ENCODE data around the gene NDUFS7. TPM values are rescaled to one million over a fixed set of nuclear protein-coding genes. Genes with fewer than 3 reads are reported as not detected.

The NDUFS7 gene
- total RNA-seq, 1 donor from 2014 or later: 120 TPM

DNA sequence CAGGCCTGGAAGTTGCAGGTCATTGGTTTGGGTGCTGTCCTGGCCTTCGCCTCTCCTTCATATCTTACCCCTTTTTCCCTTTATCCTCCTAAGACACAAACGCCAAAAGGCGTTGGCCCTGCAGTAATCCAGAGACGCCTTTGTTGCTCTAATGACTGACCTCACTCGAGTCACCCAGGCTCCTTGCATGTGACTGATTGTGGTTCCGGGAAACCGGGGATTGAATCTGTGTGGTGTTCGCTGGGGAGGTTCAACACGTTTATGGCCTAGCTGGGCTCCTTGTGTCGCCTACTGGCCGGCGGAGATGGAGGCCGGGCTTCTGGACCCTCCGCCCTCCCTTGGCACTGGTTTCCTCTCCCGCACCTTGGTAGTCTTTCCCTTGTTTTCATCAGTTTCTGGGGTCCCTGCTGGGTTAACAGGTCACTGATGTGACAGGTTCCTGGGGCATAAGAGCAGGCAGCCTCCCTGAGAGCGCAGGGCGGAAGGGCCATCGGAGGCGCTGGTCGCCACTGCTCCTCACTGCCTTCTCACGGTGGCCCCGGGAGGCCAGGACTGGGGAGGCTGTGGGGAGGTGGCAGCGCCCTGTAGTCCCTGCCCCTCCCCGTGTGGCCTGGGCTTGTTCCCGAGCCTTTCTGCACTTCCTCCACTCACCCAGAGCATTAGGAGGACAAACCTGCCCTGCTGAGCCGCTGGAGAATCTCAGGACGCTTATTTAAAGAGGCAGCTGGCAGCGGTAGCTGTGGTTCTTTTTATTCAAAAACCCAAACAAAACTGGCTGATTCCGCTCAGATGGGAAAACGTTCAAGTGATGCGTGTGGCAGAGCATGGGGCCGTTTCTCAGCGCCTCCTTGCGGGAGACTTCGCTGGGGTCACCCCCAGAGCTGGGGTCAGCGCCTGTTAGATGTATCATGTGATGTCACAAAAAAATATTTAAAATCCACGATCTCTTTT, 18.1 kb upstream of the NDUFS7 start:
- ATAC-seq: no peak

DNA sequence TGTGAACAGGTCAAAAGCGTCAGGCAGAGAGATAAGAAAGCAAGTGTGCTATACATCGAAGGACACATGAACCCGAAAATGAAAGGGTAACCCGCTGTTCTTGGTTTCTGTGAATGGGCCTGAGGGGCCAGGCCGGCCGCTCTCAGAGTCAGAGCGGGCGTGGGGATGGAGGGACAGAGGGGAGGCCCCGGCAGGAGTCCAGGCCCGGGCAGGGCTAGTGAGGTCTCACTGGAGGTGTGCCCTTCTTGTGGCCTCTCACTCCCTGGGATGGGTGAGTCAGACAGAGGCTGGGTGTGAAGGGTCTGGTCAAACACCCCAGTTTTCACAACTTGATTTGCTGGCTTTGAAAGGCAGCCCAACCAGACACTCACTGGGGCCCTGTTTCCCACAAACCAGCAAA, 17.4 kb upstream of the NDUFS7 start:
- ATAC-seq: no peak

DNA sequence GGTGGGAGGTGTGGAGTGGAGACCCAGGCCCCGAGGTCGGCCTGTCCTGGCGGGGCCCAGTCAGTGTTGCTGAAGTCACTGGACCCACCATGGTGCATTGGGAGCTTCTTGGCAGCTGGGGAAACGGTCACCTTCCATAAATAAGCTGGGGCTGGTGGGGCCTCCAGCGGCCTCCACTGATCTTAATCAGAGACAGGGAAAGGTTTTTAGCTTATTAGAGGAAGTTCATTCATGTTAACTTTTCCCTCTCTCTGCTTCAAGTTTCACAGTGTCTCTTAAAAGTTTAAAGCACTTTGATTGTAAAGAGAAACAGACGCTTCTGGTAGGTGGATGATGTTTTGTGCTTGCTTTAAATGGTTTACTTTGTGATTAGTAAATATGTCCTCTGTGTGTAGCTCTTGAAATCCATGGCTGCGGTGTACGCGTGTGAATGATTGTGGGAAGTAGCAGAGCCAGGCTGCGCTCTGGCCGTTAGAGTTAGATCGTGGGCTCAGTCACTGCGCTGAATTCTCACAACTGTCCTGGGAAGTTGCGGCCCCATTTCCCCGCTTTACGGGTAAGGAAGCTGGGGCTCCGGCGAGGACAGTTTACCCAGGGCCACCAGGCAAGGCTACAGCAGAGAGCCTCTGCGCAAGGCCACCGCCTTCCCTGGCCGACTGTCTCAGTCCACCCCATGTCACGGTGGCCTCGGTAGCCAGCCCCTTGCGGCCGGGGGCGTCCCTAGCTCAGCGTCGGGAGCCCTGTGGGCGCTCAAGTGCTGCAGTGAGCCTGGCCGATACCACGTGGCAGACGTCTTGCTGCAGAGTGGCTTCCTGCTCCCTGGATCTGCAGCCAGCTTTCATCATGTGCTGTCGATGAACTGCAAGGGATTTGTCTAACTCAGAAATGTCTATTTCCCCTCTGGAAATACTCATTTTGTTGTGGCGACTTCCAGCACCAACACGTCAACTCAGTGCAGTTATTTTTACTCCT, 16.5 kb upstream of the NDUFS7 start:
- no peak for ATAC-seq

DNA sequence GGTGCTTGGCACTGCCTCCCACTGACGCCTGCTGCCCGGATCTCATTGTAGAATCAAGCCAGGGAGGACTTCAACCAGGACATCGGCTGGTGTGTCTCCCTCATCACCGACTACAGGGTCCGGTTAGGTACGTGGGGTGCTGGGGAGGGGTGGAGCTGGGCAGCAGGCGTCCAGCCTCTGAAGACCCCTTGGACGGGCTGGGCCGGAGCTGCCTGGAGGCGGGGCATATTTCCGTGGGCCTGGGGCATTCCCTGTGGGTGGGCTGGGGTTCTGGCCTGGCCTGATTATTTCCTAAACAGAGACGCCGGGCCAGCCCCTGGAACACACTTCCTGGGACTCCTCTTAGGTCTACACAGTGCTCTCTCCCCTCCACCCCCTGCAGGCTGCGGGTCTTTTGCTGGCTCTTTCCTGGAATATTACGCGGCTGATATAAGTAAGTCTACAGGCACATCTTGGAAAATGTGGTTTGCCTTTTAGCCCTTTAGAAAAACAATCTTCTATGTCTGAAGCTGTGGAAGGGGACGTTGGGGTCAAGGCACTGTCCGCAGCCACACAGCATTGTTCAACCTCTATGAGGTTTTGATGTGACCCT, 14.4 kb upstream of the NDUFS7 start:
- no peak for ATAC-seq

DNA sequence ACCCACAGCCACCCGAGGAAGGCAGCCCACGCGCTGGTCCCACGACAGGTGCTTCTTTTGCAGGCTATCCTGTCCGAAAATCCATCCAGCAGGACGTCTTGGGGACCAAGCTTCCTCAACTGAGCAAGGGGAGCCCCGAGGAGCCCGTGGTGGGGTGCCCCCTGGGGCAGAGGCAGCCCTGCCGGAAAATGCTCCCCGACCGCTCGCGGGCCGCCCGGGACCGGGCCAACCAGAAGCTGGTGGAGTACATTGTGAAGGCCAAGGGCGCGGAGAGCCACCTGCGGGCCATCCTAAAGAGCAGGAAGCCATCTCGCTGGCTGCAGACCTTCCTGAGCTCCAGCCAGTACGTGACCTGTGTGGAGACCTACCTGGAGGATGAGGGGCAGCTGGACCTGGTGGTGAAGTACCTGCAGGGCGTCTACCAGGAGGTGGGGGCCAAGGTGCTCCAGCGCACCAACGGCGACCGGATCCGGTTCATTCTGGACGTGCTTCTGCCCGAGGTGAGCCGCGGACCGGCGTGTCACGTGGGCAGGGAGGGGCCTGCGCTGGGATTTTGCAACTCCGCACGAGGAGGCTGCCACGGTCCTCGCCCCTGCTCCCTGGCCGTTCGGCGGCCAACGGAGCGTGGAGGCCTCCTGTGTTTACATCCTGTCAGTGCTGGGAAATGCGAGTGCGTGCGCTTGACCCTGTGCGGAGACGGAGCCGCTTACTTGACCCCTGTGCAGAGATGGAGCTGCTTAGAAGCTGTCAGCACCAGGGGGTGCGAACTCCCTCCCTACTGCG, 12.9 kb upstream of the NDUFS7 start:
- ATAC-seq: no peak

DNA sequence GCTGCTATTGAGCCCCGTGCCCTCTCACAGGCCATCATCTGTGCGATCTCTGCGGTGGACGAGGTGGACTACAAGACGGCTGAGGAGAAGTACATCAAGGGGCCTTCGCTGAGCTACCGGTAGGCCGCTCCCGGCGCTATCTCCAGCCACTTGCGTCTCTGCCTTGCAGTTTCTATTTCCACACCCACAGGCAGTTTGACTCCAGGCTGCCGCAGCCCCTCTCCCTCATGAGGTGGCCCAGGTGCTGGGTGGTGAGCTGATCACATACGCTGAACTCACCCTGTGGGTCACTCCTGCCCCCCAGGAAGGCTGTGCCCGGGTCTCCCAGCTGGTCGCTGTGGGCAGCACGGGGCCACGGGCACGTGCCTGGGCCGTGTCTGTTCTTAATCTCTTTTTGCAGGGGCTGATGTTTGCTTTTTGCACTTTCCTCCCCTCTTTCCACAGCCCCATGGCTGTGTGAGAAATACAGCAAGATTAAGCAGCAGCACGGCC, 10.6 kb upstream of the NDUFS7 start:
- no peak for ATAC-seq

DNA sequence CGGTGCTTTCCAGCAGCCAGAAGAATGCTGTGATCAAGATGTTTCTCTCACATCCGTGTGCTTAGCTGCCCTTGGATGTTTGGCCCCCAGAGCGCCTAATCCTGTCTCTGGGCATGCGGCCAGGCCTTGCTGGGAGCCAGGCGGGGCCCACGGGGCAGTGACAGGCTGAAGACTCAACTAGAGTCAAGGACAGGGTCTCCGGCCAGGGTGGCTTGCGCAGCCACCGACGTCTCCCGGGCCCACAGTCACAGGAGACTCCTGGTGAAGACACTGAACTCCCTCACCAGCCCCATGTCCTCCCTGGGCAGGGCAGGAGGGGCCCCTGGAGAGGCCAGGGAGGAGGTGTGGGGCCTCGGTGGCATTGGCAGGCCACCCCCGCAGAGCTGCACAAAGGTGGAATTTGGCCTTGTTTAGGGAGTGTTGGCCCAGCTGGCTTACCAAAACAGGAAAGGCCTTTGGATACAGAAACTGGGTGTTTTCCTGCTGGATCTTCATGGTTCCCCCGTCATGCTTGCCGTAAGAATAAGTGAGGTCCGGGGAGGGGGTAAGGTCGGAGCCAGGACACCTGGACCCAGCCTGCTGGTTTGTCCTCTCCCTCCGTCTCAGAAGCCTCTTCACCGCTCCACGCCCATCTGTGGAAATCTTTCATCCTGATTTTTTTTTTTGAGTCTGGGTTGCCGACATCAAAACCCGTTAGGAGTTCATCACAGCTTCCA, 10.0 kb upstream of the NDUFS7 start:
- no peak for ATAC-seq

DNA sequence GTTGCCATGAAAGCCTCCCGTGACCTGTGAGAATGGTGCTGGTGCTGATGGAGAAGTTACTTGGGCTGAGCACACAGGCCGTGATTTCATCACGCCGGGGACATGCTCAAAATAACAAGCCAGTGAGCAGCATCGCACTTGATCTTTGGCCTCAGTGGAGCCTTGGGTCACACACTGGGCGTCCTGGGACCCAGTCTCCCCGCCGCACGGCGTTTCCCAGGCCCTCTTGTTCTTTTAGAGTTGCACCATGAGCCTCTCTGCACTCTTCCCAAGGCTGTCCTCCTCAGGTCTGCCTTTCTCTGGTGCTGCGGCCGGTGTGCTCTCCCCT, 9.5 kb upstream of the NDUFS7 start:
- no peak for ATAC-seq

DNA sequence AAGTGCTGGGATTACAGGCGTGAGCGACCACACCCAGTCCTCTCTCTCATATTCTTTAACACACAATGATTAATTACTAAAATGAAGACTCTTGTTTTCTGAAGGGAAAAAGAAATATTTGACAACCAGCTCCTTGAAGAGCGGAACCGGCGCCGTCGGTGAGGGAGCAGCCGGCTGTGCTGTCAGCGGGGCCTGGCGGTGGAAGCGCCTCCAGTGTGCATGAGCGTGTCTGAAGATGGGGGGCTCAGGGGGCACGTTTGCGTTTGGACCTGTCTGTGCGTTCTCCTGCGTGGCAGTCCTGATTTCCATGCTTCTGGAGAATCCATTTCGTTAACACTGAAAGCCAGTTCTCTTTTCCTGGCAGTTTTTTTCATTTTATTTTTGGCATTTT, 7.3 kb upstream of the NDUFS7 start:
- no peak for ATAC-seq

DNA sequence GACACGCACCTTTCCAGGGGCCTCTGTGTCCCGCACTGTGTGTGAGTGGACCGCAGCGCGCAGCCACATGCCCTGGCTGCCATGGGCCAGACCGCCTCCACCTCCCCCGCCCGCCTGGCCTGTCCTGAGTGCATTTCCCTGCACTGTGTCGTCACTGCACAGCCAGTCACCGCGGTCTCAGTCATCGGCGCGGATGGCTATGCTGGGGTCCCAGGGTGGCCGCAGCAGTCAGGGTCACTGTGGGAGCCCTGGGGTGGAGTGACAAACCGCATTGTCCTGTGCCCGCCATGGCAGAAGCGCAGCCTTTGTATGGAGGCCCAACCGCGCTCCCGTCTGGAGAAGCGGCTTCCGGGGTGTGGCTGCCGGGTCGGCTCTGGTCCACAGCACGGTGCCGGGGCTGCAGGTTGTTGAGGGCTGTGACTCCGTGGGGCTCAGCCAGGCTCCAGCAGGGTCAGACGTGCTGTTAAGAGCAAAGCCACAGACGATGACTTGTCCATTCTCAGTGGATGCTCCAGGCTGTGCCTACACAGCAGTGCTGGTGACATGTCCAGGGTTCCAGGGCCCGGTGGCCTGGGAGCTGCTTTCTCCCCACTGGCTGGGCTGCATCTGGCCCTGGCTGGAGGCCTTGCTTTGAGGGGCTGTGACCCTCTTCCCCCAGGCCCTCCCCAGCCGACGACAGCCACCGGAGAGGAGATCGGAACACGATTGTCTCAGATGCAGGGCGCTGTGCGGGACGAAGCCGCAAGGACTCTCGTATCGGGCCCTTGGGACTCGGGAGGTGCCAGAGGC, 6.3 kb upstream of the NDUFS7 start:
- ATAC-seq: peak; percentile 22

DNA sequence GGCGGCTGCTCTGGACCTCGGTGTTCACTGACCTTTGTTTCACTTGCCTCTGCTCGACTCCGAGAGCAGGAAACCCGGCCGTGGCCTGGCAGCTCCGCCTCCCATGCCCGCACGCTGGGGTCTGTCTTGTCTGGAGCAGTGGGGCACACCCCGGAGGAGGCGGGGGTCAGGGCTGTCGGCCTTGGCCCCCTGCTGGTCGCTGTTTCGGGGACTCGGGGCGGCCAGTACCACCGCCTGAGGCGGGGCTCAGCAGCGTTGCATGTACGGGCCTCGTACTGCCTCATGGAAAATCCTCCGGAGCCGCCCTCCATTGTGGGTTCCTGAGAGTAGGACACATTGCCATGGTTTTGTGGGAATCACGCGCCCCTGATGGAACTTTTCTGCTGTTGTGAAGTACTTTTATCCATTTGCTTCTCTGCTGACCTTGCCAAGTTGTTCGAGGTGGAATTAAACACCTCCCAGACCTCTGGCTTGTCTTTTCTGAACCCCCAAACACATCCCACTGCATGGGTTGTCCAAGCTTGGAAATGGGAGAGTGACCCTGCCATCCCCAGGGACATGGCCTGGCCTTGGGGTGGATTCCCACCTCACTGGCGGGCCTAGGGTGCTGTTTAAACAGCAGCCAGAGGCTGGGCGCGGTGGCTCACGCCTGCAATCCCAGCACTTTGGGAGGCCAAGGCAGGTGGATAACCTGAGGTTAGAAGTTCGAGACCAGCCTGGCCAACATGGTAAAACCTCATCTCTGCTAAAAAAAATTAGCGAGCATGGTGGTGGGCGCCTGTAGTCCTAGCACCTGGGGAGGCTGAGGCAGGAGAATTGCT, 5.5 kb upstream of the NDUFS7 start:
- no peak for ATAC-seq

DNA sequence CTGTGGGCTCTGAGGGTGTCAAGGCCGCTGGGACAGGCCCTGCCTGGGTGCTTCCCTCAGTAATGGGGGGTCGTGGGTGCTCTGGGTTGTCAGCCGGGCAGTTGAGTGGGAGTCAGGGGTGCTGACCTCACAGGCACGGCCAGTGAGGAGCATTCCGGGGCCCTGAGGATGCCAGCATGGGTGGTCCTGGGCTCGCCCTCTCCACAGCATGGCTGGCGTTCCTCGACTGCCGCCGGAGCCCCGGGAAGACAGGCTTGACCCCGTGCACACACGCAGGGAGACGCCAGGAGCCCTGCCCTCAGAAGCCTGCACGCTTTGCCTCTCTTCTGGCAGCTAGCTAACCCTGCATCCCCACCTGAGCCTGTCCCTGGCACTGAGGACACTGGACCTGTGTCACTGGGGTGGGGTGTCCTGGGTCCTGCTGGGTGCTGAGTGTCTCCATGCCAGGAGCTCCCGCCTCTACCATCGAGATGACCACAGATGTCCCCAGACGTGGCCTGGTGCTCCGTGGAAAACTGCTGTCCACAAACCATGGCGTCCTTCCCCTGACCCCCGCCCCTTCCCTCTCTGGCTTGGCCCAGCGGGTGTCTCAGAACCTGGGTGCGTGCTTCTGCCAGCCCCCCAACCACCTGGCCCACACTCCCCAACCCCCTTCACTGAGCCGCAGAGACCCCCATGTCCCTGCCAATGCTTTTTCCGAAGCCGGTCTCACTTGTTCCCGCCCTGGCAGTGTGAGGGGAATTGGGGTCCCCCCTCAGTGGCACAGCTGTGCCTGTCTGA, 4.4 kb upstream of the NDUFS7 start:
- no peak for ATAC-seq

DNA sequence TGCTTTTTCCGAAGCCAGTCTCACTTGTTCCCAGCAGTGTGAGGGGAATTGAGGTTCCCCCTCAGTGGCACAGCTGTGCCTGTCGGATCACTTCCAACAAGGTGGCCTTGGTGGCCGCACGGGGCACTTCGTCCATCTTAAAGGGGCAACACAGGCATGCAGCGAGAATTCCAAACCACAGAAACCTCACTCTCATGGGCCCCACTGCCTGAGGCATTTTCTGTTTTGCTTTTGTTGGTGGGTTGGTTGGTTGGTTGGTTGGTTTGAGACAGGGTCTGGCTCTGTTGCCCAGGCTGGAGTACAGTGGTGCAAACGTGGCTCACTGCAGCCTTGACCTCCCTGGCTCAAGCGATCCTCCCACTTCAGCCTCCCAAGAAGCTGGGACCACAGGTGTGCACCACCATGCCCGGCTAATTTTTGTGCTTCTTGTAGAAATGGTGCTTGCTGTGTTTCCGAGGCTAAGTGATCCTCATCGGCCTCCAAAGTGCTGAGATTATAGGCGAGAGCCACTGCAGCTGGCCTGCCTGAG, 3.7 kb upstream of the NDUFS7 start:
- no peak for ATAC-seq

DNA sequence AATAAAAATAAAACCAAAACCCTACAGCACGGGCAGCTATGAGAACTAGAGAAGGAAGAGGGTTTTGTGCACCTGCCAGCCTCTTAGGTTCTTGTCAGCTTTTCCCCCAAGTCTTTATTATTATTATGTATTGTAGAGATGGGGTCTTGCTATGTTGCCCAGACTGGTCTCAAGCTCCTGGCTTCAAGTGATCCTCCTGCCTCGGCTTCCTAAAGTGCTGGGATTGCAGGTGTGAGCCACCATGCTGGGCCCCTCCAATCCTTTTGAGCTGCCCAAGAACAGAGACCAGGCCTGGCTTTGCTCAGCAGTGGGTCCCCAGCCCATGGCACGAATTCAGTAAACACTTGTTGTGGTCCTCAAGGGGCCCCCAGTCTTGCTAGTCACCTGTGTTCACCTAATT, 1.5 kb upstream of the NDUFS7 start:
- ATAC-seq: no peak

DNA sequence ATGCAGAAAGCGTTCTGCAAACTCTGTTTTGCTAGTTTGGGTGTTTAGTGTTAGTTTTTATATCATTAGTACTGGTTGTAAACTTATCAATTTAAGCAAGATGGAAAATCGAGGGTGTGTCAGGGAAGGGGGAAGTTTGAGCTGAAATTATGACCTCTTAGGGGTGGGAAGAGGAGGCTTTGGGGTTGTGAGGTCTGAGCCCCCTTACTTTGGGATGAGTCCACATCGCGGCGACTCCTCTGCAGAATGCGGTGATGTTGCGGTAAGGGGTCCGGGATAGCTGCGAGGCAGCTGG, 743 bp upstream of the NDUFS7 start:
- ATAC-seq: no peak

DNA sequence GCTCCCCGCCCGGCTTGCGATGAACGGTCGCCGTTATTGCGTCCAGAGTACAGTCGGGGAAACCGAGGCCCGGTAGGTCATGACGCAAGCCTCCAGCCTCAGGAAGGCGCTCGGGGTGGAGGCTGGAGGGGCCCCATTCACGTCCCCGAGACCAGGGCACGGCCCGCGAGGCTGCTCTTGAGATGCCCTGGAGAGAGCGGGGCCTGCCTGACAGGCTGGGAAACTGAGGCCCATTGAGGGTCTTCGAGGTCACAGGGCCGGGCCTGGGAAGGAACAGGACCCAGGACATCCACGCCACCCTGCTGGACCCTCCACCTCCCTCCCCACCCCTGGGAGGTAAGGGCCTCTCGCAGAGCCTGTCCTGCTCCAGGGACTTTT, 367 bp downstream of the NDUFS7 start:
- ATAC-seq: peak; percentile 14

DNA sequence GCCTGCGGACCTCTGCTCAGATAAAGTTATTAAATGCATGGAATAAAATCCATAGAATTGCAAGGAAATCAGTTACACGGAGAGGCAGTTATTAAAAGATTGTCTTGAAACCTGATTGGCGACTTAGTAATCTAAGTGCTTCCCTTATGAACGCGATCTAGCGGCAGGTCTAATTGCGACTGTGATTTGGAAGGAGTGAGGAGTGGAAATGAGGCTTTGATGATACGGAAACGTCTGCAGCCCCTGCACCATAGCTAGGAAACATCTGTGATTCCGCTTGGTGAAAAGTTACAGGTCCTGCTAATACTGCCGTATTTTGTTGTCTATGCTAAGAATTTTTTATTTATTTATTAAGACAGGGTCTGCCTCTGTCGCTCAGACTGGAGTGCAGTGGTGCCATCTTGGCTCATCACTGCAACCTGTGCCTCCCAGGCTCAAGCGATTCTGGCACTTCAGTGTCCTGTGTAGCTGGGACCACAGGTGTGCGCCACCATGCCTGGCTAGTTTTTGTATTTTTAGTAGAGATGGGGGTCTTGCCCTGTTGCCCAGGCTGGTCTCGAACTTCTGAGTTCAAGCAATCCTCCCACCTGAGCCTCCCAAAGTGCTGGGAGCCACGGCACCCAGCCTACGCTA, 887 bp downstream of the NDUFS7 start:
- no peak for ATAC-seq

DNA sequence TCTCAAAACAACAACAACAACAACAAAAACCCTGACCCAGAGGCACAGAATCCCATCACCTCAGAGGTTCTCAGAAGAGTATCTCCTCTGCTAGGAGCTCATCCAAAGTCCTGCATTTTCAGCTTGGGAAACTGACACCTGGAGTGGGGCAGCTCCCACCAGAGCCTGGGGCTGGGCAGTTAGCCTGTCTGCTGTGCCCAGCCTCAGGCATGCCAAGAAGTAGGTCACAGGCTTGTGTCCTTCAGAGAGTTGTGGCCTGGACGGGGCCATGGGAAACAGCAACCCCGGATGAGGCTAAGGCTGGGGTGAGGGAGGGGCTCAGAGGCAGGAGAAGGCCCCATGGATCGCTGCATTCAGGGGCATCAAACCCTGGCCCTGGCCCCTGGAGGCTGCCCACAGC, 2.1 kb downstream of the NDUFS7 start:
- no peak for ATAC-seq
